GM12878 (cell line): ENCODE measurements around the gene EML1.

Source experiments
- ATF3 ChIP-seq: IDR thresholded peaks from 2 replicates; pipeline ENCODE4 v1.6.1; 2011; ENCODE audit warnings: low read depth, mild to moderate bottlenecking, low read length, moderate library complexity, borderline replicate concordance; ENCODE audit errors: extremely low read depth
- CEBPB ChIP-seq, 2 experiments: fragments of 150-350 bp in 1 of 2; IDR thresholded peaks; 2 replicates each; pipeline ENCODE4 v1.6.1; 2012 to 2014; ENCODE audit warnings: low read depth in 2 of 2, low read length in 2 of 2, borderline replicate concordance in 1 of 2, inconsistent platforms in 1 of 2
- CHD2 ChIP-seq: IDR thresholded peaks from 2 replicates; pipeline ENCODE4 v1.6.1; 2011; ENCODE audit warnings: low read depth, low read length, improper control_type of control experiment, borderline replicate concordance
- CTCF ChIP-seq, 3 experiments: IDR thresholded peaks in 2 of 3; conservative IDR thresholded peaks in 1 of 3; 2 replicates each; pipeline ENCODE4 v1.5.1; 2011; ENCODE audit warnings: low read depth in 3 of 3, low read length in 3 of 3, mild to moderate bottlenecking in 3 of 3, control low read depth in 2 of 3, moderate library complexity in 2 of 3, inconsistent platforms in 1 of 3, mixed read lengths in 1 of 3; ENCODE audit not compliant: control insufficient read depth in 2 of 3, insufficient read depth in 1 of 3; ENCODE audit errors: extremely low read depth in 1 of 3
- EP300 ChIP-seq, 2 experiments: fragments of 150-350 bp in 1 of 2; IDR thresholded peaks; 2 replicates each; pipeline ENCODE4 v1.6.1; 2011 to 2012; ENCODE audit warnings: low read depth in 2 of 2, low read length in 2 of 2, borderline replicate concordance in 1 of 2, improper control_type of control experiment in 1 of 2, inconsistent platforms in 1 of 2; ENCODE audit not compliant: control insufficient read depth in 1 of 2
- NFIC ChIP-seq: IDR thresholded peaks from 2 replicates; pipeline ENCODE4 v1.6.1; 2012; ENCODE audit warnings: low read depth, mild to moderate bottlenecking, inconsistent platforms, low read length, moderate library complexity
- NR2C2 ChIP-seq: IDR thresholded peaks from 2 replicates; pipeline ENCODE4 v1.6.1; 2011; ENCODE audit warnings: borderline replicate concordance, low read depth; ENCODE audit not compliant: control insufficient read depth, insufficient read length
- RAD51 ChIP-seq: fragments of 450-650 bp; IDR thresholded peaks from 2 replicates; pipeline ENCODE4 v1.6.1; 2016; ENCODE audit warnings: moderate library complexity, mild to moderate bottlenecking, inconsistent platforms
- TARDBP ChIP-seq: IDR thresholded peaks from 2 replicates; pipeline ENCODE4 v1.6.1; 2016; ENCODE audit warnings: borderline replicate concordance
- ZBTB4 ChIP-seq: fragments of 450-650 bp; formaldehyde crosslinking; IDR thresholded peaks from 2 replicates; pipeline ENCODE4 v1.4.0; 2022; ENCODE audit warnings: mild to moderate bottlenecking, moderate library complexity
- ZBTB40 ChIP-seq: fragments of 450-650 bp; IDR thresholded peaks from 2 replicates; pipeline ENCODE4 v1.6.1; 2016; ENCODE audit warnings: mild to moderate bottlenecking, moderate library complexity, borderline replicate concordance
- ZNF24 ChIP-seq: fragments of 450-650 bp; IDR thresholded peaks from 2 replicates; pipeline ENCODE4 v1.6.1; 2017; ENCODE audit warnings: antibody characterized with exemption, mild to moderate bottlenecking
- ZSCAN29 ChIP-seq: fragments of 450-650 bp; IDR thresholded peaks from 2 replicates; pipeline ENCODE4 v1.6.1; 2017; ENCODE audit warnings: mild to moderate bottlenecking, moderate library complexity

- TF ChIP-seq ZSCAN29 = no peak
- no peak for TF ChIP-seq EP300 (IDR thresholded peaks at IDR 0.05; ENCODE audit: borderline replicate concordance in 1 of 2, control insufficient read depth in 1 of 2, low read depth in 2 of 2, low read length in 2 of 2)
- TF ChIP-seq CEBPB (IDR thresholded peaks at IDR 0.05; ENCODE audit: borderline replicate concordance in 1 of 2, low read depth in 2 of 2, low read length in 2 of 2) = no peak
- no peak for TF ChIP-seq NFIC
- TF ChIP-seq CTCF (IDR thresholded peaks at IDR 0.05 in 2 of 3, conservative IDR thresholded peaks at IDR 0.05 in 1 of 3; ENCODE audit: control insufficient read depth in 2 of 3, extremely low read depth in 1 of 3, insufficient read depth in 1 of 3, low read depth in 3 of 3, low read length in 3 of 3) = no peak
- no peak for TF ChIP-seq RAD51
- TF ChIP-seq TARDBP = no peak
- no peak for TF ChIP-seq ZNF24
- no peak for TF ChIP-seq NR2C2
- TF ChIP-seq CHD2 = no peak
- TF ChIP-seq ZBTB4 (CRISPR knock-in tag) = no peak
- no peak for TF ChIP-seq ATF3
- TF ChIP-seq ZBTB40 = no peak
Observed at GRCh38 chr14:99887407-99887806, 94.2 kb downstream of the EML1 start.
